DOHH2 (cell line): Measurements from ENCODE around the gene DHRS4.

Experiments
- H3F3A ChIP-seq: fragments of 200-600 bp; sonication (generic), shearing (Covaris generic); 2 replicates; pipeline ENCODE4 v1.6.0; 2016; ENCODE audit warnings: antibody characterized with exemption, mild to moderate bottlenecking; ENCODE audit not compliant: control insufficient read depth, insufficient read depth
- H3K27ac ChIP-seq: fragments of 200-600 bp; sonication (generic); 2 replicates; pipeline ENCODE4 v1.5.1; 2014; ENCODE audit warnings: low read depth, mild to moderate bottlenecking, low read length, moderate library complexity
- H3K27me3 ChIP-seq: fragments of 200-600 bp; sonication (generic); 2 replicates; pipeline ENCODE4 v1.6.1; 2014; ENCODE audit warnings: mild to moderate bottlenecking, low read length, mixed read lengths; ENCODE audit not compliant: control insufficient read depth
- H3K36me3 ChIP-seq: fragments of 200-600 bp; sonication (generic); 2 replicates; pipeline ENCODE4 v1.6.1; 2014; ENCODE audit warnings: mild to moderate bottlenecking, low read length, moderate library complexity, mixed read lengths; ENCODE audit not compliant: control insufficient read depth
- H3K4me1 ChIP-seq: fragments of 200-600 bp; sonication (generic); 2 replicates; pipeline ENCODE4 v1.6.1; 2014; ENCODE audit warnings: mild to moderate bottlenecking, low read length, mixed read lengths; ENCODE audit not compliant: control insufficient read depth
- H3K4me2 ChIP-seq: fragments of 200-600 bp; sonication (generic); 2 replicates; pipeline ENCODE4 v1.6.0; 2014; ENCODE audit warnings: mild to moderate bottlenecking, low read length, moderate library complexity
- H3K4me3 ChIP-seq: fragments of 200-600 bp; sonication (generic); 2 replicates; pipeline ENCODE4 v1.5.1; 2014; ENCODE audit warnings: mild to moderate bottlenecking, low read length, mixed read lengths
- H3K79me2 ChIP-seq: fragments of 200-600 bp; sonication (generic); 2 replicates; pipeline ENCODE4 v1.6.1; 2014; ENCODE audit warnings: mild to moderate bottlenecking, low read length, mixed read lengths; ENCODE audit not compliant: control insufficient read depth
- H3K9me2 ChIP-seq: fragments of 200-600 bp; sonication (generic); replicated peaks from 2 replicates; pipeline ENCODE4 v1.6.1; 2014; ENCODE audit warnings: mild to moderate bottlenecking, low read length, mixed read lengths; ENCODE audit not compliant: control insufficient read depth
- H3K9me3 ChIP-seq: fragments of 200-600 bp; sonication (generic); 2 replicates; pipeline ENCODE4 v1.6.1; 2014; ENCODE audit warnings: antibody characterized with exemption, low read length, mixed read lengths; ENCODE audit not compliant: control insufficient read depth, insufficient read depth
- H4K20me1 ChIP-seq: fragments of 200-600 bp; sonication (generic); 2 replicates; pipeline ENCODE4 v1.6.0; 2014; ENCODE audit warnings: low read depth, mild to moderate bottlenecking, antibody characterized with exemption, low read length, moderate library complexity; ENCODE audit not compliant: control insufficient read depth, insufficient read depth
- EZH2phosphoT487 ChIP-seq: fragments of 200-600 bp; sonication (generic); IDR thresholded peaks from 2 replicates; pipeline ENCODE4 v1.6.1; 2017; ENCODE audit warnings: borderline replicate concordance, mild to moderate bottlenecking, antibody characterized with exemption, low read length, moderate library complexity, mixed read lengths
- TF ChIP-seq, protein P1 (sequence below): fragments of 200-600 bp; sonication (generic); IDR thresholded peaks from one replicate; pipeline ENCODE4 v1.5.1; 2014; ENCODE audit warnings: antibody characterized with exemption, mild to moderate bottlenecking, low read depth, low read length; ENCODE audit not compliant: poor library complexity, severe bottlenecking

Gene DHRS4

DNA sequence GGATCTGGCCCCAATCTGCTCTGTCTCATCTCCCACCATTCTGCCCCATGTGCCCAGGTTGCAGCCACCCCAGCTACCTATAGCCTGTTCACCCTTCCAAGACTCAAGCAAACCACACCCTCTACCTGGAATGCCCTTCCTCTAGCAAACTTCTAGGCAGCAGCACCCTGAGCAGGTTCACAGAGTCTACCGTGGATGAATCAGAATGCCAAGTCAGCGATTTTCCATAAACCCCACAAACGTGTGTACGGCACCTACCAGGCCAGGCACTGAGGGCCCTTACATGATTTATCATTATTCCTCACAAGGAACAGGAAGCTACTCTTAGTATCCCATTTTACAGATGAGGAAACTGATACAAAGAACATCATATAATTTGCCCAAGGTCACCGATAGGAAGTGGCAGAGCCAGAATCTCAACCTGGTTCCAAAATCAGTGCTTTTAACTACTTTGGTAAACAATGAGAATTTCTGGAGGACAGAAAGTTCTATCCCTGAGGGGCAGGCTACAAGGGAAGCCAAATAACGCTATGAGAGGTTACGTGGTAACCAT lies 28.0 kb upstream of the DHRS4 start:
- no peaks in the 10 kb centered on the region for H3K9me2 ChIP-seq
- no peak overlapping the region for H3K4me3 ChIP-seq
- no peaks in the 10 kb centered on the region for H3K9me3 ChIP-seq
- H3F3A ChIP-seq, result no peaks in the 10 kb centered on the region
- no peak overlapping the region for H3K27ac ChIP-seq
- no peaks in the 10 kb centered on the region for H3K79me2 ChIP-seq
- no peak overlapping the region for H3K4me2 ChIP-seq
- TF ChIP-seq EZH2phosphoT487, result no peak
- TF ChIP-seq, protein P1, sequence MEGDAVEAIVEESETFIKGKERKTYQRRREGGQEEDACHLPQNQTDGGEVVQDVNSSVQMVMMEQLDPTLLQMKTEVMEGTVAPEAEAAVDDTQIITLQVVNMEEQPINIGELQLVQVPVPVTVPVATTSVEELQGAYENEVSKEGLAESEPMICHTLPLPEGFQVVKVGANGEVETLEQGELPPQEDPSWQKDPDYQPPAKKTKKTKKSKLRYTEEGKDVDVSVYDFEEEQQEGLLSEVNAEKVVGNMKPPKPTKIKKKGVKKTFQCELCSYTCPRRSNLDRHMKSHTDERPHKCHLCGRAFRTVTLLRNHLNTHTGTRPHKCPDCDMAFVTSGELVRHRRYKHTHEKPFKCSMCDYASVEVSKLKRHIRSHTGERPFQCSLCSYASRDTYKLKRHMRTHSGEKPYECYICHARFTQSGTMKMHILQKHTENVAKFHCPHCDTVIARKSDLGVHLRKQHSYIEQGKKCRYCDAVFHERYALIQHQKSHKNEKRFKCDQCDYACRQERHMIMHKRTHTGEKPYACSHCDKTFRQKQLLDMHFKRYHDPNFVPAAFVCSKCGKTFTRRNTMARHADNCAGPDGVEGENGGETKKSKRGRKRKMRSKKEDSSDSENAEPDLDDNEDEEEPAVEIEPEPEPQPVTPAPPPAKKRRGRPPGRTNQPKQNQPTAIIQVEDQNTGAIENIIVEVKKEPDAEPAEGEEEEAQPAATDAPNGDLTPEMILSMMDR, result no peak
- H3K4me1 ChIP-seq, result no peaks in the 10 kb centered on the region
- H3K36me3 ChIP-seq, result no peaks in the 10 kb centered on the region
- no peaks in the 10 kb centered on the region for H4K20me1 ChIP-seq
- H3K27me3 ChIP-seq, result peaks cover 4% of the 10 kb centered on the region; the same call in 1 of the 2 replicates

DNA sequence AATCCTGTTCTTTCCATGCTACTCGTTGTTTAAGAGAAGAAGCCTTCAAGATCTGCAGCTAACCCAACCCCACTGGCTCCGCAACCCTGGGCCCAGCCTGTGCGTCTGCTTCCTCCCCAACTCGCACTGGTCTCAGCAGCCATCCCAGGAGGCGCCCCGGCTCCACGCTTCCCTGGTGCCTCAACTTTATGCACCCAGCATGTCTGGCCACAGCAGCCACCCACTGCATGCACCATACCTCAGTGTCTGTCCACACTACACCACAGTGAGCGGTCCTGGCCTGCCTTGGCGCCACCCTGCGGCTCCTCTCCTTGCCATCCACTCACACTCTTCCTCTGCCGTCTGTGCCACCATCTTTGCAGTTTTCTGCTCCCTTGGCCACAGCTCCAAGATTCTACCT lies 27.0 kb upstream of the DHRS4 start:
- no peak overlapping the region for H3K4me2 ChIP-seq
- H3K9me3 ChIP-seq, result no peaks in the 10 kb centered on the region
- no peaks in the 10 kb centered on the region for H3K36me3 ChIP-seq
- no peaks in the 10 kb centered on the region for H3K9me2 ChIP-seq
- no peak overlapping the region for H3K27ac ChIP-seq
- TF ChIP-seq, protein P1, result no peak
- TF ChIP-seq EZH2phosphoT487, result no peak
- H3F3A ChIP-seq, result no peaks in the 10 kb centered on the region
- H4K20me1 ChIP-seq, result no peaks in the 10 kb centered on the region
- peaks cover 4% of the 10 kb centered on the region; the same call in 1 of the 2 replicates for H3K27me3 ChIP-seq
- no peaks in the 10 kb centered on the region for H3K4me1 ChIP-seq
- H3K79me2 ChIP-seq, result no peaks in the 10 kb centered on the region
- H3K4me3 ChIP-seq, result no peak overlapping the region

DNA sequence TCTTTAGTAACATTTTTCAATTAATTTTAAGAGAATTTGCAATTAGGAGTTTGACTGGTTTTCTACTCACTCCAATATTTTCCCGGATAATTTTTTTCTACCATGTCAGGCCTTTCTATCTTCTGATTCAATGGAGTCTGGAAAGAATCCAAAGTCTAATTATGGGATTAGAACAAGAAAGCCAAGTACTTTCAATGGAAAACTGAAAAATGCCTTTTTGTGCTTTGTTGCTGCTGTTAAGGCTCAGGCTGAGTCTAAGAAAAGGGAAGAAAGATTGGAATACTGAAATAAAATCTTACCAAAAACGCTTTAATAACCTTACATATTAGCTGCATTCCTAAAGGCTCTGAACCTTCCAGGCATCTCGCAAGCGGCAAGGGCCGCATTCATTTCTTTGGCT lies 24.4 kb upstream of the DHRS4 start:
- TF ChIP-seq, protein P1, result no peak
- no peaks in the 10 kb centered on the region for H4K20me1 ChIP-seq
- no peaks in the 10 kb centered on the region for H3K9me2 ChIP-seq
- H3K4me1 ChIP-seq, result no peaks in the 10 kb centered on the region
- no peaks in the 10 kb centered on the region for H3K36me3 ChIP-seq
- no peak overlapping the region for H3K27ac ChIP-seq
- no peaks in the 10 kb centered on the region for H3K27me3 ChIP-seq
- H3K79me2 ChIP-seq, result no peaks in the 10 kb centered on the region
- no peaks in the 10 kb centered on the region for H3K9me3 ChIP-seq
- no peak overlapping the region for H3K4me3 ChIP-seq
- H3F3A ChIP-seq, result no peaks in the 10 kb centered on the region
- no peak overlapping the region for H3K4me2 ChIP-seq
